DND-41 (cell line): Measurements from ENCODE around the gene PURA.

Source experiments
- EZH2 ChIP-seq: IDR thresholded peaks from 3 replicates; pipeline ENCODE4 v1.6.1; 2012; ENCODE audit warnings: borderline replicate concordance, low read depth, mild to moderate bottlenecking, moderate library complexity, low read length, inconsistent platforms; ENCODE audit not compliant: severe bottlenecking
- TF ChIP-seq, protein P1 (sequence below): IDR thresholded peaks from 2 replicates; pipeline ENCODE4 v1.5.1; 2012; ENCODE audit warnings: borderline replicate concordance, low read length, moderate library complexity, mild to moderate bottlenecking; ENCODE audit not compliant: poor library complexity, severe bottlenecking; ENCODE audit errors: extremely low read depth

DNA sequence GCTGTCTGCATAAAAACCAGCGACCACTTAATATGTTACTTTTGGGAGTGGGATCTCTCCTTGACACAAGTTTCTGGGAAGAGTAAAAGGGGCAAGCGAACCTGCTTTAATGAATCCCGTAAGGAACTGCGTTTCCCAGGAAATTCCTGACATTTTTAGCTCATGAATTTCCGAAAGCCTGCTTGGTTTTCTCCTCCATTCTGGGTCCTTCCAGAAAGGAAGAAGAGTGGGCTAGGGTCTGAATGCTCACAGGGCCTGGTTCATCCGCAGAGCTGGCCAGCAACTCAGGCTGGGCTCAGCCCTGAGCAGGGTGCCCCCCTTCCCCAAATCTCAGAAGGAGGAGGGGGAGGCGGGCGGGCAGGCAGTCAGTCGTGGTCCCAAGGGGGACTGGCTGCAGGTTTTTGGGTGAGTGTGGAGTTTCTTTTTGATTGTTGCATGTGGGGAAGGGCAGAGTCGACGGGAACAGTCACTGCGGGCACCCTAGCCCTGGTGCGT, 1.2 kb upstream of the PURA start:
- TF ChIP-seq EZH2, result no peak
- TF ChIP-seq, protein P1, sequence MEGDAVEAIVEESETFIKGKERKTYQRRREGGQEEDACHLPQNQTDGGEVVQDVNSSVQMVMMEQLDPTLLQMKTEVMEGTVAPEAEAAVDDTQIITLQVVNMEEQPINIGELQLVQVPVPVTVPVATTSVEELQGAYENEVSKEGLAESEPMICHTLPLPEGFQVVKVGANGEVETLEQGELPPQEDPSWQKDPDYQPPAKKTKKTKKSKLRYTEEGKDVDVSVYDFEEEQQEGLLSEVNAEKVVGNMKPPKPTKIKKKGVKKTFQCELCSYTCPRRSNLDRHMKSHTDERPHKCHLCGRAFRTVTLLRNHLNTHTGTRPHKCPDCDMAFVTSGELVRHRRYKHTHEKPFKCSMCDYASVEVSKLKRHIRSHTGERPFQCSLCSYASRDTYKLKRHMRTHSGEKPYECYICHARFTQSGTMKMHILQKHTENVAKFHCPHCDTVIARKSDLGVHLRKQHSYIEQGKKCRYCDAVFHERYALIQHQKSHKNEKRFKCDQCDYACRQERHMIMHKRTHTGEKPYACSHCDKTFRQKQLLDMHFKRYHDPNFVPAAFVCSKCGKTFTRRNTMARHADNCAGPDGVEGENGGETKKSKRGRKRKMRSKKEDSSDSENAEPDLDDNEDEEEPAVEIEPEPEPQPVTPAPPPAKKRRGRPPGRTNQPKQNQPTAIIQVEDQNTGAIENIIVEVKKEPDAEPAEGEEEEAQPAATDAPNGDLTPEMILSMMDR, result no peak
